ENCODE measurements around the gene TCEAL8. TPM values are rescaled to one million over a fixed set of nuclear protein-coding genes. Genes with fewer than 3 reads are reported as not detected.
"Not testable (repeated sequence)": the region's sequence is repeated elsewhere in the genome, so short reads cannot be mapped to it uniquely, and the experiment has no call there.

Gene TCEAL8, protein sequence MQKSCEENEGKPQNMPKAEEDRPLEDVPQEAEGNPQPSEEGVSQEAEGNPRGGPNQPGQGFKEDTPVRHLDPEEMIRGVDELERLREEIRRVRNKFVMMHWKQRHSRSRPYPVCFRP
- total RNA-seq (2014; rRNA removed; shearing (Covaris generic)): 60.7 and 64.9 TPM in 2 replicates

DNA sequence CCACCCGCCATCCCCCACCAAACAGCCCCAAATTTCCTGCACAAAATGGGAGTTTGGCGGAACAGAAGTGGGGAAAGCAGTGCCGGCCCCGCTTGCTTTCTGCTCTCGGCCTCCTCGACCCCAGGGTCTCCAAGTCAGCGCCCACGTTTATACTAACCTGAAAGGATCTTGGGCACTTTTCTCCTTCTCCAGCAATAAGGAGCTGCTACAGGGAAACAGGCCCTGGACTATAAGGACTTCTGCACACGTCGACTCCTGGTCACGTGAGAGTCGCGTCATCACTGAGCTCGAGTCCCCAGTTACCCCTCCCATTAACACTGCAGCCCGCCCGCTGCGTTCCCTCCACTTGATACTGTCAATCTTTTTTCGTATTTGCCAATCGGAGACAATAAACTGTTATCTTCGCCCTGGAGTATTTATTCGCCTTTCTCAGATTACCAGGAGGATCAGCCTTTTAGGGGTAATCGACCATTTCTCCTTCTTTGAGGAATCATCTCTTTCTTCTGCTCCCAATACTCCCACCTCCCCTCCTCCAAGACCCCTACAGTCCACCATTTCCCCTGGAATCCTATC is at the start of gene TCEAL8:
TSS of gene TCEAL8 (minus strand) at position 235 of the 573 bp plus-strand sequence. CDS start 1,176 bp downstream, outside the sequence.
- peak; percentile 50 for DNase-seq (ENCODE audit: low spot score)

DNA sequence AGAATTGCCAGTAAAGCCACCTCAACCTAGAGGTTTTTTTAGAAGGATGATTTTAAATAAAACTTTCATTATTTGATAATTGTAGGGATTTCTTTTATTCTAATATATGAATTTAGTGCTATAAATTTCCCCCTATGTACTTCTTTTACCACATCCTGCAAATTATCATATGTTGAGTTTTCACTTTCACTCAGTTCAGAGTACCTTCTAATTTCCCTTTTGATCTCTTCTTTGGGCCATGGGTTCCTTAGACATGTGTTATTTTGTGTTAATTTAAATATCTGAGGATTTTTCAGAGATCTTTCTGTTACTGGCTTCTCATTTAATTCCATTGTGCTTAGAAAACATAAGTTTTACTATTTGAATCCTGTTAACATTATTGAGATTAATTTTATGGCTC is 49.8 kb upstream of the TCEAL8 start:
- DNase-seq (ENCODE audit: low spot score): no peak

DNA sequence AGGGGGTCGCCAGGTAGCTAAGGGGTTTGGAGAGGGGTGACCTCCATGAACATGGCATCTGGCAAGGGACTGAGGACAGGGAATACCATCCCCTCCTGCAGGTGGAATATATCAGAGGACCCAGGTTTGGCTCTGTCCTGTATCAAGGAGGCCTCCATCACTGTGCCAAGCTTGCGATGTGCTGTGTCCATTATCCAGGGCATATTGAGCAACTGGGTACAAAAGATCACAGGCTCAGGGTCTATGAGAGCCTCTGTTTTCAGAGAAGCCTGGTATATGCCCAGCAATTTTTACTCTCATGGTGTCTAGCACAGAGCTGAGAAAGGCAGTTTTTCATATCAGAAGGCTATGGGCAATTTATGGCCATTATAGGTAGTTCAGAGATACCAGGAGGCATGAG is 38.2 kb upstream of the TCEAL8 start:
- no peak for DNase-seq (ENCODE audit: low spot score)

DNA sequence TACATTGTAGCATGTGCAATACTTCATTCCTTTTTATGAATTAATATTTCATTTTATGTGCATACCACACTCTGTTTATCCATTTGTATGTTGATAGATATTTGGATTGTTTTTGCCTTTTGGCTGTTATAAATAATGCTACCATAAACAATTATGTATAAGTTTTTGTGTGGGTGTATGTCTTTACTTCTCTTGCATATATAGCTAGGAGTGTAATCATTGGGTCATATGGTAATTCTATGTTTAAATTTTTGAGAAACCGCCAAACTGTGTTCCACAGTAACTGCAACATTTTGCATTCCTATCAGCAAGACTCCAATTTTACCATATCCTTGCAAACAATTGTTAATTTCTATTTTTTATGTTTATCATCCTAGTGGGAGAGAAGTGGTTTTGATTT is 24.7 kb upstream of the TCEAL8 start:
- no peak for DNase-seq (ENCODE audit: low spot score)

DNA sequence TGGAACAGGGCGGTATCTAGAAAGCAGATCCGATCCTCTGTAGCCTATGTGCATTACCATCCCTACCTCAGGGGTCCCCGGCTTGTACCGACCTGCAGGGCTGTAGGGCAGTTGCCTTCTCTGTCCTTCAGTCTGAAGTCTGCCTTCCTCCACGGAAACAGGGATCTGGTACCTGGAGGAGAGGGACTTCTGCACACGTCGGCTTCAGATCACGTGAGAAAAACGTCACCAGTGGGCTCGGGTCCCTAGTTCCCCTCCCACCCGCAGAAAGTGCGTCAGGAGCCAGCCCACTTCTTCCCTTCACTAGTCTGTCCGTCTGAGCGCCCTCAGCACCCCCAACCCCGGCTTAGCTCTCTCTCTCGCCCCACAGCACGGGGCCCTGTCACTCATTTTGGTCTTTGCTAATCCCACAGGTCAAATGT is 21.6 kb upstream of the TCEAL8 start, which contains the start of gene TCEAL5:
TSS of gene TCEAL5 (minus strand) at position 170 of the 422 bp plus-strand sequence. CDS start 2,187 bp downstream, outside the sequence.
- no peak for DNase-seq (ENCODE audit: low spot score)

DNA sequence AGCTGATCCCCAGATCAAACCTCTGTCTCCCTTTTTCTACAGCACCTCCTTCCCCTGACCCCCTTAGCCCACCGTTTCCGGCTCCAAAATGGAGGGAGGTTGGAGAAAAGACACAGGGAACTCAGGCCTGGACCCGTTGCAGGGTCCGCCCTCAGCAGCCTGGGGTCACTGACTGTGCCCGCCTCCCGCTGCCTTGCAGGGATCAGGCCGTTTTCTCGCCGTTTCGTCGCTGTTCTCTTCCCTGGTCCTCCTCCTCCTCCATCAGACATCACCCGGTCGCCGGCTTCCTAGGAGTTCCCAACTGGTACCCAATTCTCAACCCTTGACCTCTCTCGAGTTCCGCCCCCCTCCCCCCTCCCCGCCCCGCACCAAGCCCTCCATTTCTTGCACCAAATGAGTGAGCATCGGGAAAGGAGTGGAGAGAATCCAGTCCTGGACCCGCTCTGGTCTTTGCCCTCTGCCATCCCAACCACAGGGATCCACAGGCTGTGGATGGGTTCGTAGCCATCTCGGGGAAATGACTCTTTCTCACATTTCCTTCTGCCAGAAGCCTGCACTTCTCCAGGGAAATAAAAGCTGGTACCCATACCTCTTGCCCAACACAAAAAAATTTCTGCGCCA is 21.1 kb upstream of the TCEAL8 start:
- no peak for DNase-seq (ENCODE audit: low spot score)

DNA sequence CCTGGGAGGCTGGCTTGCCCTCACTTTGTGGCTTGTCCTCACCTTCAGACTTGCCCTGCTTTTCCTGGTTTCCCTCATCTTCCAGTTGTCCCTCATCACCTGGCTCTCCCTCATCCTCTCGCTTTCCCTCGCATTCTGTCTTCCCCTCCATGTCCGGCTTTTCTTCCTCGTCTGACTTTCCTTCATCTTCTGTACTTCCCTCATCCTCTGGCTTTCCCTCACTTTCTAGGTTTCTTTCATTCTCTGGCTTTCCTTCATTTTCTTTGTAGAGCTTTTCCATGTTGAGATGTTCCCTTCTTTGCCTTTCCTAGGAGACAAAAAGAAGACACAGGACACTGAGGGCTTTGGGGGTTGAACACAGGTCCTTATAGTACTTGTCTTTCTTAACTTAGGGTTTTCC is 19.3 kb upstream of the TCEAL8 start:
- DNase-seq (ENCODE audit: low spot score): no peak

DNA sequence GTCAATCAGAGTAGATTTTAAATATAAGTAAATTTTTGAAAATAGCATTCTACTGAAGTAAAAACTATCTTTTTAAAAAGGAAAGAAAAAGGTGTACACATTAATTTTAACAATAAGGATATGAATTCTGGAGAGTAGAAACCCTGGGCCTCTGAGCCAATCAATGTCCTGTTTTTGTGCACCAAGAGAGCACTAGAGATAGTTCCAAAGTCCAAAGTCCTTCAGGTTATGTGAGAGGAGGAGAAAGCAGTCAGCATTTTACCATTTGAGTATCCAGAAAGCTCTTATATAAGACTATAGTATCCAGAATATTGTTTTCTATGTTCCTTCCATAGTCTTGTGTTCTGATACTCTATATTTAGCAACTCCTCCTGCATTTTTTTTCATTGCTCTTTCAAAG is 3.3 kb upstream of the TCEAL8 start:
- DNase-seq (ENCODE audit: low spot score): no peak

DNA sequence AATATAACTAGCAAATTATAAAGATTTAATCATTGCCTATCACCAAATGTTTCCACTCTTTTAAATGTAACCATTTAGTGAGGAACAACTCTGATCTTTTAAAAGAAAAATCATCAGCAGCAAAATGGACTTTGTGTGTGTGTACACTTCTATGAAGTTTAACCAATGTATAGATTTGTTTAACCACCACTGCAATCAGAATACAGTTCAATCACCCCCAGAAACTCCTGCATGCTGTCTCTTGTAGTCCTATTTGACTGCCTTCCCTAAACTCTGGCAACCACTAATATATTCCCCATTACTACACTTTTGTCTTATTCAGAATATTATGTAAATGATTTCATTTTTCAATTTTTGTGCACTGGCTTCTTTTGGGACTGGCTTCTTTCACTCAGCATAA is 1.7 kb upstream of the TCEAL8 start:
- DNase-seq (ENCODE audit: low spot score): no peak

DNA sequence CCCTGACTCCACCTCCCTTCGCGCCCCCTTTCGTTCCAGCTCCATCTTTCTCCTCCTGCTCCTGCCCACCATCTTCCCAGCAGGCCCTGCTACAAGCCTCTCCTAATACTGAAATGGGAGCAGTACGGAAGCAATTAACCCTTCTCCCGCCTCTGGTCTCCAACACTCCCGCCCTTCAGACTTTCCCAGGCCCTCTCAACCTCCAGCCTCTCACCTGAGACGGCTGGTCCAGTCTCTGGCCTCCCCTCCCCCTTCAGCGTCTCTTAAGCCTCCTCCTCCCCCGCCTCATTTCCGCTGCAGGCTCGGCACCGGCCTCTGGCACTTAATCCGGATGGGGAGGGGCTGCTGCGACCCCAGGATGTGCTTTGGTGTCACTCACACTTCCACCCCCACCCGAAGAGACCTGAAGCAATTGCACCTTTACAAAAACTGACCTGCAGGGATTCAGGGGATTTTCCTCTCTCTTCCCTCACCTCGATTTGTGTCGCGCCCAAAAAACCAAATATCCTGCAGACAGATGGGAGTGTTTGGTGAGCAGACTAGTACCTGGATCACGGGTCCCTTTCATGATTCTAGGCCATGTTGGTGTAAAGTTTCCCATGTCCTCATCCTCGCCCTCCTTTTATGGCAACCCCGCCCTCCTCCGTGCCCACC is 657 bp downstream of the TCEAL8 start:
- peak; percentile 0 for DNase-seq (ENCODE audit: low spot score)

DNA sequence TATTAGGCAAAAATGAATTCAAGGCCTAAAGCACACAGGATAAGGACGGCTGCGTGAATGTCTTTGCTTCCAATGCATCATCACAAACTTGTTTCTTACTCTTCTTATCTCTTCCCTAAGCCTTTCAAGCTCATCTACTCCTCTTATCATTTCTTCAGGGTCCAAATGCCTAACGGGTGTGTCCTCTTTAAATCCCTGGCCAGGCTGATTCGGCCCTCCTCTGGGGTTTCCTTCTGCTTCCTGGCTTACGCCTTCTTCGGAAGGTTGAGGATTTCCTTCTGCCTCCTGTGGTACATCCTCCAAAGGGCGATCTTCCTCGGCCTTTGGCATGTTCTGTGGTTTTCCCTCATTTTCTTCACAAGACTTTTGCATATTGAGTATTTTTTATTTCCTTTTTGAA is 1.3 kb downstream of the TCEAL8 start:
- no peak for DNase-seq (ENCODE audit: low spot score)

DNA sequence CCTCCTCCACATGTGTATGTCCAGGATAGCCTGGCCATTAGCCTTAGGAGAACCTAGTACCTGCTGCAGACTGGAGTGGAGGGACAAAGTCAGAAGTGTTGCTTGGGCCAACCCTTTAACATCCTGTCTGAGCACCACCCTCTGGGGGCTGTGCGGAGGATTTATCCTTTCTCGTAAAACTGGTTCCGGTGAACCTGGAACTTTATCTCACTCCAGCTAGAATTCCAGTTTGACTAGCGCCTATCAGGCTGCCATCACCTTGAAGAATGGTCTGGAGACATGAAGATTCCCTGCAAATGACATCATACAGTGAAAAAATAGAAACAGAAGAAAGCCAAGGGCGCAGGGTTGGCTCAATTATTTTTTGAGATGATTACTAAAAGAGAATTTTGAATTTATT is 4.0 kb downstream of the TCEAL8 start:
- DNase-seq (ENCODE audit: low spot score): no peak

DNA sequence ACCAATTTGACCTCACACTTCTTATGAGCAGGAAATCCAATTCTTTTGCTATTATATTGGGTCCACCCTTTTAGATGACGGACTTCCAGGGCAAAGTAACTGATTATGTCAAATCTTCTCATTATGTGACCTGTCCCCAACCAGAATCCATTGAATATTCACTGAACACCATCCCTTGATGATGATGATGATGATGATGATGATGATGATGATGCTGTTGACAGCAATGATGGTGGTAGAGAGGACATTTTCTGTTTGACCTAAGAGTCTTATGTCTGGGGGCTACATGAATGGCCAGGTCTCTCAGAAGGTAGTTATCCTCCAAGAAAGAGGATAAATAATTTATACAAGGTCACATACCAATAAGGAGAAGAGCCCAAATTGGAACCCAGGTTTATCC is 5.2 kb downstream of the TCEAL8 start:
- DNase-seq (ENCODE audit: low spot score): no peak

DNA sequence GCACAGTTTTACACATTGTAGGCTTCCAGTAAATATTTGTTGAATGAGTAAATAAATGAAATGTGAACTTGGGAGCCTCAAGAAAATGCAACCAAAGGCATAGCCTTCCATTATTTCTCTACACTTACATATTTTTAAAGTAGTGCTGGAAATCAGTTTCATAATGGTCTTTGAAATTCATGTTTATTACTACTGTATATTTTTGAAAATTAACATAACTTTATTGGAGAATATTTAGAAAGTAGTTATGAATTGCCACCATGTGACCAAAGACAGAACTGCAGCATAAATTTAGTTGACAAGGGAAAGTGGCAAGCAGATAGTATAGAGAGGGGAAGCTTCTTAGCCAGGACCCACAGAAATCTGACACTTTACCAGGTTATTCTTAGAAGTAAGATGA is 6.4 kb downstream of the TCEAL8 start:
- no peak for DNase-seq (ENCODE audit: low spot score)

DNA sequence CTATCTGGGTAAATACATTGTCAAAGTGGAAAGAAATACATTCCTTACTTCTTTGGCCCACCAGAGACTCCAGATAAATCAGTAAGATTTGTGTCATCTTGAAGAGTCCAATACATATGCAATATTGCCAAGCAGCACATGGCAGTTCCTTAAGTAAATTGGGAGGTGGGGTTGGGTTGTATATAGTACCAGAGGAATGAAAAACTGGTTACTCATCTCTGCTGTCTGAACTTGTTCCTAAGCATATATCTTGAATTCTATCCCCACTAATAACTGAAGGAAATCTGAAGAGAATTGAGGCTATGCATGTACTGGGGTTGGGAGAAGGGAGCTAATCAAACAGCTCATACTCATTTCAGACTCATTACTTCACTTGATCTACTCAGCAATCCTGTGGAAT is 14.8 kb downstream of the TCEAL8 start:
- DNase-seq (ENCODE audit: low spot score): no peak

DNA sequence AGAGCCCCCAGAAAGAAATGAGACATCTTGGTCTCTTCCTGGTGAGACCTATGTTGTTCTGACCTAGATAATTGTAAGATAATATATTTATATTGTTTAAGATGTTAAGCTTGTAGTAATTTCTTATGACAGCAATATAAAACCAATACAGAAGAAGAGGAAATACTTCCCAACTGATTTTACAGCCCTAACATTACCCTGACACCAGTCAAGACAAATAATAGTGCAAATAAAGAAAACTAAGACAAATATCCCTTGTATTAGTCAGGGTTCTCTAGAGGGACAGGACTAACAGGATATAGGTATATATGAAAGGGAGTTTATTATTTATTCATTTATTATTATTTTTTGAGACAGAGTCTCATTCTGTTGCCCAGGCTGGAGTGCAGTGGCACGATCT is 18.7 kb downstream of the TCEAL8 start:
- DNase-seq (ENCODE audit: low spot score): no peak

DNA sequence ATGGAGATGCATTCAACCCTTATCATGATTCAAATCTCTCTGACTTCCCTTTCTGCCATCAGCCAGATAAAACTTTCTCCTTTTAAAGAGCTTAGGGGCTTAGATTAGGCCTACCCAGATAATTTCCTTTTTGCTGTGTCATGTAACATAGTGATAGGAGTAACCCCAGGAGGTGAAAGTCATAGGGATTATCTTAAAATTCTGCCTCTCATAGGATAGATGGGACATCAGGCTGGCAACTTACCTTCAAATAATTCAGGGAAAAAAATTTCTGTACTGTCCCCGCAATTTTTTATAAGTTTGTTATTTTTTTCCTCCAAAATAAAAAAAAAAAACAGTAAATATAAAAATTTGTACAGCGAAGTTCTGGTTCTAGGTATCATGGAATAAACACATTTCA is 19.3 kb downstream of the TCEAL8 start:
- not testable (repeated sequence) for DNase-seq (ENCODE audit: low spot score)

DNA sequence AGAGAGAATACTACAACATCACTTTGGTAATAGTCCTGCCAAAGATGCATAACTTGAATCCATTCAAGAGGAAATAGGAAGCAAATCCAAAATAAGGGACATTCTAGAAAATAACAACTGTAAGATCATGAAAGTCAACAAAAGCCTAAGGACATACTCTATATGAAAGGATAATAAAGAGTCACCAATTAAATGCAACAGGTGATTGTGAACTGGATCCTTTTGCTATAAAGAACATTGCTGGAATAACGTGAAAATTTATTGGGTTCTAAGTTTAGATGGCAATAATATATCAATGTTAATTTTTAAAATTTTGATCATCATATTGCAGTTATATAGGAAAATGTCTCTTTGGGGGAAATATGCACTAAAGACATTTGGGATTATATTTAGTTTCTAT is 20.1 kb downstream of the TCEAL8 start:
- no peak for DNase-seq (ENCODE audit: low spot score)

DNA sequence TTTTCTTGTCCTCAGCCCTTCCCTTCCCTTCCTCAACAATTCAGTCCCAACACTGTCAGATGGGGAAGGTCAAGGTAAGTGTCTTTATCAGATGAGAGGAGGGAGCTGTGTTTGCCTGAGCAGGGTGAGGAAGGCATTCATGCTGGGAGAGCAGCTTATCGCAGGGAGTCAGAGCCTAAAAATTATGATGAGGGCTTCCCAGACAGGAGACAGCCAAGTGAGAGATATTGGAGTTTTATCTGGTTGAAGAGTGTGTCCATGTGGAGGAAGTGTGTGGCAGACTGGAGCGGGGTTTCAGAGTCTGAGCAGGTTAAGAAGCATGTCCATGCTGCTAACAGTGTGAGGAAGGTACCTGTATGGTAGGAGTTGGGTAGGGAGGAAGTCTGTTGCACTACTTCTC is 21.7 kb downstream of the TCEAL8 start:
- no peak for DNase-seq (ENCODE audit: low spot score)

DNA sequence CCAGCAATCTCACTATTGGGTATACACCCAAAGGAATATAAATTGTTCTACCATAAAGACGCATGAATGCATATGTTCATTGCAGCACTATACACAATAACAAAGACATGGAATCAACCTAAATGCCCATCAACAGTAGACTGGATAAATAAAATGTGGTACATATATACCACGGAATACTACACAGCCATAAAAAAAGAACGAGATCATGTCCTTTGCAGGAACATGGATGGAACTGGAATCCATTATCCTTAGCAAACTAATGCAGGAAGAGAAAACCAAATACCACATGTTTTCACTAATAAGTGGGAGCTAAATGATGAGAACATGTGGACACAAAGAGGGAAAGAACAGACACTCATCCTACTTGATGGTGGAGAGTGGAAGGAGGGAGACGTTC is 29.0 kb downstream of the TCEAL8 start:
- DNase-seq (ENCODE audit: low spot score): not testable (repeated sequence)

DNA sequence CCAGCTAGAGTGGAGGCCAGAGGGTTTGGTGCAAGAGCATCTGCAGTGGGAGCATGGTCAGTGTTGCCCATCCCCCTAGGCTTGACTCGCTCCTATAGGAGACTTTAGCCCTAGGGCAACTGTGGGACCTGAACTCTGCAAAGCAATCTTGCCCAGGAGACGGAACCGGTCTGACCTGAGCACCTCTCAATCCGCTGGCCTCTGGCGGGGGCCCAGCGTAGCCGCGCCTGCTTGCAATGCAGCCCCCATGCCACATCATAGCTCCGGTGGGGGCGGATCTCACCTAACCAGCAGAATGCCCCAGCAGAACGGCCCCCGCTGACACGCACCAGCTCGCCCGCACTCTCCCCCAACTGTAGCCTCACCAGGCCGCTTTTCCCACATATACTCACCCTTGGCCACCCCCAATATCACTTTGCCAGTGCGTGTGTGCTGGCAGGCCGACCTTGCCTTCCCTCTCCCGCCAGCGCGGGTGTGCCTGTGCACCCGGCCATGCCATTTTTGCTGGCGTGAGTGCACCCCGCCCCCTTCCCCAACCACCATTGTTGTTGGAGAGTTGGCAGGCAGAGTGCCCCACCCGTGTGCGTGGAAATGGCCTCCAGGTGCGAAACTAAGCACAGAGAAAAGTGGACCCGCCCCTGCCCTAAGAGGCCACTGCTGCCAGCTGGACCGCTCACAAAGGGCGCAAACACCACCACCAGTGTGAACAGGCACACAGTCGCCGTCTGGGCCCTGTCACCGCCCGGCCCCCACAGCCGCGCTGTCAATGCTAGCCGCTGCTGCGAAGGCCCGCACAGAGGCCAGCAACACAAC is 34.2 kb downstream of the TCEAL8 start:
- no peak for DNase-seq (ENCODE audit: low spot score)

DNA sequence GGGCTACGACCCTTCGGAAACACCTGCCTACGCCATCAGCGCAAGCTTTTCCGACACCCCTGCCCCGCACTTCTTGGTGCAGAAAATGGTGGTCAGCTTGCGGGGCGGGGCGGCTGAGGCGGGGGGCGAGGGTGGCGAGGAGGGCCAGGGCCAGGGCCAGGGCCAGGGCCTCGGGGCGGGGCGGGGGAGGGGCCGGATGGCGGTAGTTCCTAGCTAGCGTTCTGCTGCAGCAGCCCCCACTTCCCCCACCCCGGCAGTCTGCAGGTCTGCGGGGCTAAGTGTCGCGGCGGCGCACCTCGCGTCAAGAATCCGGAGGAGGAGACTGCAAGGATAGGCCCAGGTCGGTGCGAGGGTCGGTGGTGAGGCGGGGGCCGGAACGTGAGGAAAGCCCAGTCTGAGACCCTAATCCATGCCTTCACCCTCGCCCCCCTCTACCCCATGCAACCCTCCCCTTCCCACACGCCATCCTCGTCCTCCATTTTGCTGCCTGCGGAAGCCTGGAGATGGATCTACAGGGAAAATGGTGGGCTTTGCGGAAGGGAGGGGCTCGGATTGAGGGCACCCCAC is 39.4 kb downstream of the TCEAL8 start:
- no peak for DNase-seq (ENCODE audit: low spot score)

Measured in A172 (cell line).